ENCODE data around the gene EIF5. TPM values are rescaled to one million over a fixed set of nuclear protein-coding genes. Genes with fewer than 3 reads are reported as not detected.

The EIF5 gene
- total RNA-seq, 1 experiment from 2014 or later, result 356 TPM

DNA sequence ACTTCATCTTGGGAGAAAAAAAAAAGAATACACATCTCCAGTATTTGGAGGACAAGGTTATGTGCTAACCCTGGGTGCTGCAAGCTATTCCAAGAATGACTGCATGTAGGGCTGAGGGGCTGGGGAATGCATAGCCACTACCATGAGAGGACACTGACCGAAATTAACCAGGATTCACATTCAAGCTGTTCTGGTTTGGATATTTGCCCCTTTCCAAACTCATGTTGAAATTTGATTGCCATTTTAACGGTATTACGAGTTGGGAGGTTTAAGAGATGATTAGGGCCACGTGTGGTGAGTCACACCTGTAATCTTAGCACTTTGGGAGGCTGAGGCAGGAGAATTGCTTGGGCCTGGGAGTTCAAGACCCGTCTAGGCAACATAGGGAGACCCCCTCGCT is 32.7 kb downstream of the EIF5 start:
- Histone ChIP-seq H3K23ac (ENCODE audit: insufficient read length, low read depth, low read length) (no peak overlapping the region), H3T11ph (ENCODE audit: low read length) (no peak overlapping the region), H3K9me3 (ENCODE audit: control insufficient read depth, low read depth, low read length) (no peaks in the 10 kb centered on the region), H3K79me2 (ENCODE audit: insufficient read depth, low read length) (no peaks in the 10 kb centered on the region), H3K18ac (ENCODE audit: insufficient read length, low read depth, low read length) (no peak overlapping the region), H3K56ac (ENCODE audit: insufficient read length, low read depth, low read length) (no peak overlapping the region), H3K27ac (ENCODE audit: insufficient read length, low read depth, low read length) (no peak overlapping the region), H3K4me2 (ENCODE audit: insufficient read depth, insufficient read length, low read length) (no peak overlapping the region), H3K14ac (ENCODE audit: insufficient read depth, low read length) (no peak overlapping the region), H4K5ac (ENCODE audit: insufficient read length, low read depth, low read length) (no peak overlapping the region), H4K8ac (replicated peaks; ENCODE audit: insufficient read length, low read depth, low read length) (no peak overlapping the region), H2BK5ac (ENCODE audit: insufficient read length, low read length) (no peak overlapping the region), H3K4me1 (ENCODE audit: insufficient read depth, low read length) (no peaks in the 10 kb centered on the region), H2BK20ac (ENCODE audit: low read depth, low read length, poor library complexity, severe bottlenecking) (no peak overlapping the region), H4K91ac (ENCODE audit: insufficient read length, low read depth, low read length) (no peak overlapping the region), H2BK15ac (ENCODE audit: low read depth, low read length) (no peak overlapping the region), H3K9ac (ENCODE audit: extremely low read depth, insufficient read length, low read length) (no peak overlapping the region), H3K4ac (ENCODE audit: low read depth, low read length) (no peak overlapping the region), H4K20me1 (ENCODE audit: control insufficient read depth, insufficient read depth, insufficient read length) (no peaks in the 10 kb centered on the region), H3K23me2 (ENCODE audit: insufficient read length, low read depth, low read length, poor library complexity, severe bottlenecking) (no peaks in the 10 kb centered on the region), H2BK12ac (ENCODE audit: insufficient read length, low read depth, low read length) (no peak overlapping the region), H2AK5ac (ENCODE audit: insufficient read length, low read length) (no peak overlapping the region), H2BK120ac (ENCODE audit: low read depth, low read length, poor library complexity, severe bottlenecking) (no peak overlapping the region), H2AFZ (ENCODE audit: low read length) (no peak overlapping the region), H3K79me1 (ENCODE audit: insufficient read depth, low read depth, low read length, poor library complexity, severe bottlenecking) (no peaks in the 10 kb centered on the region), H3K27me3 (ENCODE audit: insufficient read depth, low read length) (no peaks in the 10 kb centered on the region)
- Mint-ChIP-seq H3K27ac (no peak overlapping the region), H3K4me1 (peaks cover 0 to 1% of the 10 kb centered on the region in 2 experiments; a peak in 2 of 4 replicates), H3K9me3 (peaks cover 20 to 24% of the 10 kb centered on the region in 2 experiments), H3K36me3 (ENCODE audit: insufficient read depth in 1 of 3, low read depth in 3 of 3) (peaks cover 4 to 14% (median 10%) of the 10 kb centered on the region in 3 experiments), H3K4me3 (no peak overlapping the region), H3K27me3 (ENCODE audit: low read depth) (peaks cover 3% of the 10 kb centered on the region; the same call in 1 of the 2 replicates)
- TF ChIP-seq CTCF (conservative IDR thresholded peaks at IDR 0.05), result no peak
- WGBS (ENCODE audit: extremely low coverage, insufficient read length, low lambda C conversion rate), result no CpG with 5 or more reads among the region's 6 CpGs
- no peak for DNase-seq

Data from H9 (cell line).